SU-DHL-6 (cell line): ENCODE measurements around the gene ARMC12.

ENCODE experiments used
- H2AFZ ChIP-seq: fragments of 200-600 bp; sonication (generic); 2 replicates; pipeline ENCODE4 v1.6.1; 2014; ENCODE audit warnings: low read depth, mild to moderate bottlenecking, moderate library complexity, mixed read lengths, antibody characterized with exemption, low read length; ENCODE audit not compliant: severe bottlenecking
- H3F3A ChIP-seq: fragments of 200-600 bp; shearing (Covaris generic); 2 replicates; pipeline ENCODE4 v1.6.0; 2016; ENCODE audit warnings: antibody characterized with exemption, mild to moderate bottlenecking; ENCODE audit not compliant: insufficient read depth
- H3K27ac ChIP-seq: fragments of 200-600 bp; sonication (generic); 2 replicates; pipeline ENCODE4 v1.5.1; 2016; ENCODE audit warnings: low read depth, mild to moderate bottlenecking, low read length, moderate library complexity, mixed read lengths
- H3K27me3 ChIP-seq: fragments of 200-600 bp; sonication (generic), shearing (Covaris generic); 2 replicates; pipeline ENCODE4 v1.6.0; 2014; ENCODE audit warnings: mild to moderate bottlenecking, low read length
- H3K36me3 ChIP-seq: fragments of 200-600 bp; sonication (generic); 2 replicates; pipeline ENCODE4 v1.6.1; 2014; ENCODE audit warnings: mild to moderate bottlenecking, low read length, mixed read lengths
- H3K4me2 ChIP-seq: fragments of 300-600, 200-600 bp; shearing (Covaris generic), sonication (generic); 2 replicates; pipeline ENCODE4 v1.6.0; 2014; ENCODE audit warnings: low read length, low read depth, mild to moderate bottlenecking; ENCODE audit not compliant: poor library complexity, severe bottlenecking
- H3K4me3 ChIP-seq: fragments of 200-600 bp; sonication (generic); 2 replicates; pipeline ENCODE4 v1.5.1; 2014; ENCODE audit warnings: antibody characterized with exemption, low read length, mild to moderate bottlenecking, mixed read lengths; ENCODE audit not compliant: insufficient read depth, poor library complexity, severe bottlenecking
- H3K79me2 ChIP-seq: fragments of 200-600 bp; sonication (generic); 2 replicates; pipeline ENCODE4 v1.6.1; 2014; ENCODE audit warnings: mild to moderate bottlenecking, low read length, moderate library complexity; ENCODE audit not compliant: insufficient read depth
- H3K9ac ChIP-seq: fragments of 200-600 bp; sonication (generic); 2 replicates; pipeline ENCODE4 v1.7.0; 2014; ENCODE audit warnings: mild to moderate bottlenecking, low read length
- H3K9me2 ChIP-seq: fragments of 200-600 bp; sonication (generic); replicated peaks from 2 replicates; pipeline ENCODE4 v1.6.1; 2014; ENCODE audit warnings: low read length; ENCODE audit not compliant: insufficient read depth
- H3K9me3 ChIP-seq: fragments of 200-600 bp; sonication (generic); 2 replicates; pipeline ENCODE4 v1.6.1; 2014; ENCODE audit warnings: low read length, mixed read lengths; ENCODE audit not compliant: insufficient read depth
- H4K20me1 ChIP-seq: fragments of 200-600 bp; sonication (generic); 2 replicates; pipeline ENCODE4 v1.6.1; 2014; ENCODE audit warnings: low read depth, mild to moderate bottlenecking, antibody characterized with exemption, low read length, moderate library complexity, mixed read lengths
- EZH2phosphoT487 ChIP-seq: fragments of 200-600 bp; sonication (generic), shearing (Covaris generic); conservative IDR thresholded peaks from 2 replicates; pipeline ENCODE4 v1.6.1; 2018; ENCODE audit warnings: mild to moderate bottlenecking, antibody characterized with exemption, low read length, moderate library complexity, mixed read lengths
- TF ChIP-seq, protein P1 (sequence below): fragments of 200-600 bp; sonication (generic); IDR thresholded peaks from one replicate; pipeline ENCODE4 v1.5.1; 2017; ENCODE audit warnings: antibody characterized with exemption, mild to moderate bottlenecking, low read length, moderate library complexity; ENCODE audit not compliant: insufficient read depth, poor library complexity, severe bottlenecking

Gene ARMC12

DNA sequence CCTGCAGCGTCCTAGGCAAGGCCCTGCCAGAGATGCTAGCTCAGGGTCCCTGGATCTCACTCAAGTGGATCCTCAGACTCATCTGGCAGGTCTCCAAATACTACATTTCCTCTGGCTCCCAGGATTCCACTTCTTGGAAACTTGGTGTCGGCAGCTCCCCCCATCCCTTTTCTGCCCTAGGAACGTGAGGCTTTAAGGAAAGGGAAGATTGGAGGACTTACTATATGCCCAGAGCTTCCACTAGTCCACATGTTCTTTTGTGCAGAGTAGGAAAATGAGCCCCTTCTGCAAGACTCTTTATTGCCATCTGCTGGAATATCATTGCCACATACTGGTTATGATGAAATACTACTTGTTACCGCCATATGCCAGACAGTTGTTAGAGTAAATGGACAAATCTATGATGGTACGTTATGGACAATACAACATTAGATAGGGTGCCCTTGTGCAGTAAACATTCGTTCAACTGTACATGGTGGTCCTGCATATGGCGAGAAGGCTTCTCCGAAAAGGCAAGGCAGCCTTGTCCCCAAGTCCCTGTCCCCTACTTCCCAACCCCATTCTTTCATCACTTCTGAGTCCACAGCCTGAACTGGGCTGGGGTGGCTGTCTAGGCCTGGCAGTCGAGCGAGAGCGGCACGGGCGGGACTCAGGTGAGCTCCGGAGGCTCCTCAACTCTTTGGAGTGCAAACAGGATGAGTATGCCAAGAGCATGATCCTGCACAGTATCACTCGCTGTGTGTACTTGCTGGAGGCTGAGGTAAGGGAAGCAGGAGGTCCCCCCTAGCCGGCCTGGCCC, 780 bp downstream of the ARMC12 start:
- Histone ChIP-seq H4K20me1 (no peaks in the 10 kb centered on the region), H3K27me3 (no peaks in the 10 kb centered on the region), H3F3A (peaks cover 2% of the 10 kb centered on the region; the same call in 1 of the 2 replicates), H3K27ac (no peak overlapping the region), H3K36me3 (no peaks in the 10 kb centered on the region), H3K9me3 (no peaks in the 10 kb centered on the region), H3K4me2 (no peak overlapping the region), H3K79me2 (no peaks in the 10 kb centered on the region), H3K9me2 (no peaks in the 10 kb centered on the region), H2AFZ (peak overlapping the region; percentile 52), H3K4me3 (no peak overlapping the region), H3K9ac (no peak overlapping the region)
- TF ChIP-seq, protein P1, sequence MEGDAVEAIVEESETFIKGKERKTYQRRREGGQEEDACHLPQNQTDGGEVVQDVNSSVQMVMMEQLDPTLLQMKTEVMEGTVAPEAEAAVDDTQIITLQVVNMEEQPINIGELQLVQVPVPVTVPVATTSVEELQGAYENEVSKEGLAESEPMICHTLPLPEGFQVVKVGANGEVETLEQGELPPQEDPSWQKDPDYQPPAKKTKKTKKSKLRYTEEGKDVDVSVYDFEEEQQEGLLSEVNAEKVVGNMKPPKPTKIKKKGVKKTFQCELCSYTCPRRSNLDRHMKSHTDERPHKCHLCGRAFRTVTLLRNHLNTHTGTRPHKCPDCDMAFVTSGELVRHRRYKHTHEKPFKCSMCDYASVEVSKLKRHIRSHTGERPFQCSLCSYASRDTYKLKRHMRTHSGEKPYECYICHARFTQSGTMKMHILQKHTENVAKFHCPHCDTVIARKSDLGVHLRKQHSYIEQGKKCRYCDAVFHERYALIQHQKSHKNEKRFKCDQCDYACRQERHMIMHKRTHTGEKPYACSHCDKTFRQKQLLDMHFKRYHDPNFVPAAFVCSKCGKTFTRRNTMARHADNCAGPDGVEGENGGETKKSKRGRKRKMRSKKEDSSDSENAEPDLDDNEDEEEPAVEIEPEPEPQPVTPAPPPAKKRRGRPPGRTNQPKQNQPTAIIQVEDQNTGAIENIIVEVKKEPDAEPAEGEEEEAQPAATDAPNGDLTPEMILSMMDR = peak; percentile 91
- TF ChIP-seq EZH2phosphoT487 = no peak

DNA sequence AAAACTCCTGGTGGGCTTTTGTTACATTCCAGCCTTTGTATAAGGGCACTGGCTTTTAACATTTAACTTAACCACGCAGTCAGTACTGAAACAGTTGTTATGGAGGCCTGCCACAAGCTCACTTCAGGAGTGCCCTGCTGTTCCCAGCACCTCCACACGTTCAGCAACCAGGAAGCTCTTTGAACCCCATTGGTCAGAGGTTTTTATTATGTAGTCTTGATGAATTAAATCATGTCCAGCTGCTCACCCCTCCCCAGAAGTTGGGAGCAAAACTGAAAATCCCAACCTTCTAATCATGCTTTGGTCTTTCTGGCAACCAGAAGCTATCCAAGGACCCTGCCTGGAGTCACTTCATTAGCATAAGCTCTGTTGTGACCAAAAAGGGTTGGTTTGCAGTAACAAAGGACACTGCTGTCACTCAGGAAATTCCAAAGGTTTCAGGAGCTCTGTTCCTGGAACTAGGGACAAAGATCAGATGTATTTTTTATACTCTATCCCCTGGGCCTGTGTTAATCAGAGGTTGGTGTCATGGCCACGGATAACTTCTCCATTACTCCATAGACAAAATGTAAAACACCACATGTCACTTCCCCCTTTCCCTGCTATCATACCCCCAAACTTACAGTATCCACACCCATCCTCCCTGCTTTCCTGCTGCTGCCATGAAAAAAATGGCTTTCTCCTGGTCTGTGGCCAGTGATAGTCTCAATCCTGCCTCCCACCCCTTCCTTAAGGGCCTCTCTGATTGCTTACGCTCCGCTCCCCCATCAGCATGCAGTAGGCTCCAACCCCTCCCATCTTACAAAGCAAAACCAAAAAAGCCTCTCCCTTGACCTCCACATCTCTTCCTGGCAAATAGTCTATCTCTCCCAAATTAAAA, 3.1 kb downstream of the ARMC12 start:
- no peak overlapping the region for H3K4me3 ChIP-seq
- H3K36me3 ChIP-seq = no peaks in the 10 kb centered on the region
- no peak overlapping the region for H3K9ac ChIP-seq
- H3F3A ChIP-seq = no peaks in the 10 kb centered on the region
- no peak overlapping the region for H3K27ac ChIP-seq
- no peak for TF ChIP-seq EZH2phosphoT487
- TF ChIP-seq, protein P1 = no peak
- H3K27me3 ChIP-seq = no peaks in the 10 kb centered on the region
- H2AFZ ChIP-seq = no peak overlapping the region
- H4K20me1 ChIP-seq = no peaks in the 10 kb centered on the region
- H3K4me2 ChIP-seq = no peak overlapping the region
- no peaks in the 10 kb centered on the region for H3K9me3 ChIP-seq
- H3K79me2 ChIP-seq = no peaks in the 10 kb centered on the region
- H3K9me2 ChIP-seq = no peaks in the 10 kb centered on the region

DNA sequence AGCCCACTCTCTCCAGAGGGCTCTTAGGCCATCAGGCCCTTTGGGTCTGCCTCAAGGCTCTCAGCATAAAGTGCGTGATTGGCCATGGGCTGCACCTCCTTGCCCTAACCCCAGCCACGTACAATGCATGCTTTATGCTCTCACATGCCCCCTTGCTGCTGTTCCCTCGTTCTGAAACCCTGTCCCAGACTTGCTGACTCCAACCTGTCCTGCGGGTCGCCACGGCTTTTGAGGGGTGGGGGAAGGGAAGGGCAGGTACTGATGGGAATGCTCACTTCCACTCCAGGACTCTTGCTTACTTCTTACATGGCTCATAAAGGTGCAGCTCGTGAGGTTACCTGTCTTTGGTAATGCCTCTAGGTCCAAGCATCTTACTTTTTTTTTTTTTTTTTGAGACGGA, 6.0 kb downstream of the ARMC12 start:
- Histone ChIP-seq H3K9ac (no peak overlapping the region), H3K27ac (no peak overlapping the region), H3K4me3 (no peak overlapping the region), H3K27me3 (no peaks in the 10 kb centered on the region), H4K20me1 (no peaks in the 10 kb centered on the region), H3K4me2 (no peak overlapping the region), H3K9me3 (0 out of 2 replicates have a peak, but pooled peaks cover 5% of the 10 kb centered on the region), H2AFZ (no peak overlapping the region), H3F3A (no peaks in the 10 kb centered on the region), H3K79me2 (no peaks in the 10 kb centered on the region), H3K9me2 (no peaks in the 10 kb centered on the region), H3K36me3 (no peaks in the 10 kb centered on the region)
- TF ChIP-seq, protein P1 = no peak
- TF ChIP-seq EZH2phosphoT487 = no peak
